Endothelial cell of umbilical vein (primary cell): ENCODE data around the gene ARHGEF40. TPM values are rescaled to one million over a fixed set of nuclear protein-coding genes. Genes with fewer than 3 reads are reported as not detected.

ENCODE experiments used
- BruUV-seq: library from RNA; stranded (reverse); fragments of 400-500 nt; replicated peaks from 2 replicates; lab custom pipeline; 2021; lab: Mats Ljungman, UMichigan
- CTCF ChIA-PET: fragments of 300-600, 350-600 bp; sonication (Branson Sonifier 250); formaldehyde crosslinking; loops from one replicate; lab custom pipeline; 2021; ENCODE audit warnings: antibody characterized with exemption, inconsistent platforms; lab: Charles Lee
- POLR2A ChIA-PET: fragments of 300-600, 350-600 bp; sonication (Branson Sonifier 250); formaldehyde crosslinking; loops from one replicate; lab custom pipeline; 2021; ENCODE audit warnings: antibody characterized with exemption, inconsistent platforms; lab: Charles Lee
- DNase-seq: peaks from one replicate; pipeline ENCODE4 v3.0.0-alpha.2; 2011; ENCODE audit warnings: low read depth, low spot score
- FAIRE-seq: peaks from 2 replicates; lab custom pipeline; 2011; peaks lifted over from hg19 to GRCh38; lab: Jason Lieb, UNC
- H2AFZ ChIP-seq: 2 replicates; pipeline ENCODE4 v1.6.0; 2012; ENCODE audit warnings: low read depth, low read length, control low read depth, inconsistent platforms
- H3K27ac ChIP-seq: 2 replicates; pipeline ENCODE4 v1.5.1; 2011; ENCODE audit warnings: low read depth, mild to moderate bottlenecking, control low read depth, low read length, moderate library complexity; ENCODE audit not compliant: insufficient read depth
- H3K27me3 ChIP-seq, 2 experiments: 2 replicates each; pipeline versions ENCODE4 v1.6.0 to v1.6.1; 2011; ENCODE audit warnings: low read length in 2 of 2, mixed read lengths in 1 of 2; ENCODE audit not compliant: control insufficient read depth in 2 of 2, insufficient read depth in 2 of 2
- H3K36me3 ChIP-seq, 2 experiments: 2 replicates in 1 of 2; 3 replicates in 1 of 2; pipeline ENCODE4 v1.5.1; 2011; ENCODE audit warnings: low read length in 2 of 2, mild to moderate bottlenecking in 1 of 2, moderate library complexity in 1 of 2; ENCODE audit not compliant: control insufficient read depth in 2 of 2, insufficient read depth in 2 of 2; ENCODE audit errors: extremely low read depth in 1 of 2
- H3K4me1 ChIP-seq: 3 replicates; pipeline ENCODE4 v1.5.1; 2011; ENCODE audit warnings: mild to moderate bottlenecking, low read length; ENCODE audit not compliant: control insufficient read depth, insufficient read depth; ENCODE audit errors: extremely low read depth
- H3K4me2 ChIP-seq: 2 replicates; pipeline ENCODE4 v1.6.1; 2011; ENCODE audit warnings: low read length, control low read depth, mixed read lengths; ENCODE audit not compliant: insufficient read depth
- H3K4me3 ChIP-seq, 3 experiments: fragments of 200-600 bp in 1 of 3; sonication (generic), shearing (Covaris generic) in 1 of 3; replicated peaks in 1 of 3; 2 replicates each; pipeline ENCODE4 v1.5.1; 2011 to 2016; ENCODE audit warnings: control low read depth in 3 of 3, low read length in 3 of 3, mild to moderate bottlenecking in 2 of 3, inconsistent platforms in 1 of 3, low read depth in 1 of 3, moderate library complexity in 1 of 3; ENCODE audit not compliant: insufficient read depth in 1 of 3
- H3K79me2 ChIP-seq: 2 replicates; pipeline ENCODE4 v1.6.0; 2012; ENCODE audit warnings: low read length, inconsistent platforms; ENCODE audit not compliant: control insufficient read depth, insufficient read depth
- H3K9ac ChIP-seq: replicated peaks from 2 replicates; pipeline ENCODE3; 2011; ENCODE audit warnings: low read length, control low read depth; ENCODE audit not compliant: insufficient read depth; ENCODE audit errors: extremely low read depth
- H3K9me1 ChIP-seq: replicated peaks from 3 replicates; pipeline ENCODE4 v1.6.0; 2011; ENCODE audit warnings: mild to moderate bottlenecking, low read length; ENCODE audit not compliant: control insufficient read depth, insufficient read depth; ENCODE audit errors: extremely low read depth
- H3K9me3 ChIP-seq: replicated peaks from 2 replicates; pipeline ENCODE4 v1.5.1; 2012; ENCODE audit warnings: low read length, inconsistent platforms; ENCODE audit not compliant: control insufficient read depth, insufficient read depth
- H4K20me1 ChIP-seq: replicated peaks from 2 replicates; pipeline ENCODE3; 2011; ENCODE audit warnings: mild to moderate bottlenecking, low read length; ENCODE audit not compliant: control insufficient read depth, insufficient read depth; ENCODE audit errors: extremely low read depth
- EZH2 ChIP-seq: IDR thresholded peaks from 2 replicates; pipeline ENCODE4 v1.6.1; 2012; ENCODE audit warnings: borderline replicate concordance, low read depth, mild to moderate bottlenecking, moderate library complexity, low read length, inconsistent platforms; ENCODE audit not compliant: severe bottlenecking
- FOS ChIP-seq: IDR thresholded peaks from 2 replicates; pipeline ENCODE4 v1.6.1; 2011; ENCODE audit warnings: mild to moderate bottlenecking, low read length, moderate library complexity, borderline replicate concordance; ENCODE audit not compliant: insufficient read depth
- GATA2 ChIP-seq: IDR thresholded peaks from 2 replicates; pipeline ENCODE4 v1.7.0; 2011; ENCODE audit warnings: low read depth, mild to moderate bottlenecking, moderate library complexity, mixed read lengths, low read length; ENCODE audit not compliant: insufficient read length, insufficient read depth
- JUN ChIP-seq: IDR thresholded peaks from 2 replicates; pipeline ENCODE4 v1.6.1; 2011; ENCODE audit warnings: borderline replicate concordance, low read depth; ENCODE audit not compliant: insufficient read length, insufficient read depth
- MYC ChIP-seq: IDR thresholded peaks from one replicate; pipeline ENCODE4 v1.6.1; 2011; ENCODE audit warnings: mild to moderate bottlenecking, low read depth, low read length
- POLR2A ChIP-seq: IDR thresholded peaks from 2 replicates; pipeline ENCODE4 v1.6.1; 2012; ENCODE audit warnings: low read depth, mild to moderate bottlenecking, control low read depth, low read length
- POLR2AphosphoS5 ChIP-seq: IDR thresholded peaks from 2 replicates; pipeline ENCODE4 v1.6.1; 2012; ENCODE audit warnings: low read depth, mild to moderate bottlenecking, control low read depth, low read length, moderate library complexity; ENCODE audit not compliant: insufficient read depth
- dilution Hi-C: fragments of 300-500 bp; cut with MboI; formaldehyde crosslinking; loops from one replicate; pipeline ENCODE4 v1.15.0; 2019; ENCODE audit warnings: low sequenced_read_pairs; ENCODE audit not compliant: extremely low pct_ligation_motif_present
- intact Hi-C: fragments of 100-400 bp; cut with micrococcal nuclease; formaldehyde crosslinking; loops from one replicate; pipeline ENCODE4 v1.10.0; 2022
- polyA plus RNA-seq, 4 experiments: library from polyadenylated mRNA; depleted of rRNA in 3 of 4; stranded (reverse) in 3 of 4; unstranded in 1 of 4; fragments of >200 nt; gene quantifications; 2 replicates each; pipeline versions ENCODE4 v1.2.1 to v1.2.3, GENCODE V29; 2011 to 2012; ENCODE audit warnings: missing spikeins in 1 of 4
- total RNA-seq: library from RNA; stranded (reverse); gene quantifications from 2 replicates; pipeline ENCODE4 v1.2.3, GENCODE V29; 2021
- TF ChIP-seq, protein P1 (sequence below), 2 donors: IDR thresholded peaks; 1 replicate in 1 of 2; 2 replicates in 1 of 2; pipeline ENCODE4 v1.5.1; 2011; ENCODE audit warnings: low read length in 2 of 2, mild to moderate bottlenecking in 2 of 2, moderate library complexity in 2 of 2, control low read depth in 1 of 2, inconsistent platforms in 1 of 2, low read depth in 1 of 2; ENCODE audit not compliant: insufficient read depth in 1 of 2; ENCODE audit errors: extremely low read depth in 1 of 2
- TF ChIP-seq, protein P2 (sequence below): IDR thresholded peaks from 2 replicates; pipeline ENCODE4 v1.6.1; 2011; ENCODE audit not compliant: insufficient read depth, insufficient read length

ARHGEF40 gene
- total and polyA plus RNA-seq, 2 donors (not counting 3 experiments of a cell fraction or from before 2014, with no cell fraction given): 2.6 to 19.9 TPM

DNA sequence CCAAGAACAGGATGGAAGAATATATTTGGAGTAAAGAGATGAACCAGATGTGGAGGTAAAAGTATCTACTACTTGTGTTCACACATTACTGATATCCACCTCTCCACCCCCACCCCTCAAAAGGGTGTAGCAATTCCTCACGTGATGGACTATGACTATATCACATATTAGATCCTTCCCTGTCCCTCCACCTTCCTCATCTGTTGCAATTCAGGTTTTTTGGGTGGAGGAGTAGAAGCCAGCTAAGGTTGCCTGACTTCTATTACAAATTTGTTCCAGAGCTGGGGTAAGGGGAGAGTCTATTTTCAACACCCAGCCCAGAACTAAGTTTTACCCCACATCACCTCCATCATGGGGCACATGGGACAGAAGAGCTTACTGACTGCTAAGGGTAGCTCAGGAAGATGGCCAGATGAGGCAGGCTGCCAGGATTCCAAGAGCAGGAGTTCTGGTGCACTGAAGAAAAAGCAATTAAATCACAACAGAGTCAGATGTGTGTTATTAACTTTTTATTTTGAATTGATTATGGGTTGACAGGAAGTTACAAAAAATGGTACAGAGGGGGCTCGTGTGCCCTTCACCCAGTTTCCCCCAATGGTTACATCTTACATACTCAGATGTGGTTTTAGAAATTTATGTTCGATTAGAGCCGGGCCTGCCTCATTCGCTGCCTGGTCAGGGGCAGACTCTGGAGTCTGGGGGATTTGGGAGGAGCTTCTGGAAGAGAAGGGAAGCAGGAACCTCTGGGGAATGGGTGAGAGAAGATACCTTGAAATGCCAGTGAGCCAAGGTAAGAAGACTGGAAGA lies 37.6 kb upstream of the ARHGEF40 start:
- intact Hi-C loops: no loop called here
- ChIA-PET POLR2A (no interaction called here), CTCF (interaction anchor here (1.2 to 10.1 kb wide), 6 partner anchors 7 to 60 kb away, joined by 3 to 86 read pairs (median 4); no protein-coding TSS in a partner anchor)
- H2AFZ ChIP-seq: no peak overlapping the region
- H3K9me1 ChIP-seq: no peaks in the 10 kb centered on the region
- H3K9ac ChIP-seq: no peak overlapping the region
- TF ChIP-seq EZH2 (no peak), GATA2 (no peak), JUN (no peak), POLR2AphosphoS5 (no peak), MYC (no peak), POLR2A (no peak), FOS (no peak)
- TF ChIP-seq, protein P1, sequence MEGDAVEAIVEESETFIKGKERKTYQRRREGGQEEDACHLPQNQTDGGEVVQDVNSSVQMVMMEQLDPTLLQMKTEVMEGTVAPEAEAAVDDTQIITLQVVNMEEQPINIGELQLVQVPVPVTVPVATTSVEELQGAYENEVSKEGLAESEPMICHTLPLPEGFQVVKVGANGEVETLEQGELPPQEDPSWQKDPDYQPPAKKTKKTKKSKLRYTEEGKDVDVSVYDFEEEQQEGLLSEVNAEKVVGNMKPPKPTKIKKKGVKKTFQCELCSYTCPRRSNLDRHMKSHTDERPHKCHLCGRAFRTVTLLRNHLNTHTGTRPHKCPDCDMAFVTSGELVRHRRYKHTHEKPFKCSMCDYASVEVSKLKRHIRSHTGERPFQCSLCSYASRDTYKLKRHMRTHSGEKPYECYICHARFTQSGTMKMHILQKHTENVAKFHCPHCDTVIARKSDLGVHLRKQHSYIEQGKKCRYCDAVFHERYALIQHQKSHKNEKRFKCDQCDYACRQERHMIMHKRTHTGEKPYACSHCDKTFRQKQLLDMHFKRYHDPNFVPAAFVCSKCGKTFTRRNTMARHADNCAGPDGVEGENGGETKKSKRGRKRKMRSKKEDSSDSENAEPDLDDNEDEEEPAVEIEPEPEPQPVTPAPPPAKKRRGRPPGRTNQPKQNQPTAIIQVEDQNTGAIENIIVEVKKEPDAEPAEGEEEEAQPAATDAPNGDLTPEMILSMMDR (IDR thresholded peaks at IDR 0.05; ENCODE audit: extremely low read depth in 1 of 2, insufficient read depth in 1 of 2, low read depth in 1 of 2, low read length in 2 of 2): no peak
- TF ChIP-seq, protein P2, sequence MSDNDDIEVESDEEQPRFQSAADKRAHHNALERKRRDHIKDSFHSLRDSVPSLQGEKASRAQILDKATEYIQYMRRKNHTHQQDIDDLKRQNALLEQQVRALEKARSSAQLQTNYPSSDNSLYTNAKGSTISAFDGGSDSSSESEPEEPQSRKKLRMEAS: no peak
- no peaks in the 10 kb centered on the region for H3K4me1 ChIP-seq
- H4K20me1 ChIP-seq: no peaks in the 10 kb centered on the region
- H3K4me2 ChIP-seq: no peak overlapping the region
- H3K79me2 ChIP-seq: no peaks in the 10 kb centered on the region
- dilution Hi-C loops: no loop called here
- DNase-seq (no peak), FAIRE-seq (no peak)
- H3K27ac ChIP-seq: no peak overlapping the region
- no peaks in the 10 kb centered on the region for H3K36me3 ChIP-seq
- no peak overlapping the region for H3K4me3 ChIP-seq
- no peaks in the 10 kb centered on the region for H3K9me3 ChIP-seq
- BruUV-seq: no TSS peak
- H3K27me3 ChIP-seq: peaks cover 20 to 26% of the 10 kb centered on the region in 2 experiments
